HG02938 (cell line): ENCODE results near the gene BLOC1S6.

Source experiments
- ATAC-seq: cut with Tn5 transposase; IDR thresholded peaks from one replicate; pipeline ENCODE4 v1.9.1; 2021; ENCODE audit warnings: mild to moderate bottlenecking, moderate library complexity; ENCODE audit not compliant: unreplicated experiment

BLOC1S6 gene

GRCh38 chr15:45587863-45588170 lies 638 bp downstream of the BLOC1S6 start:
- ATAC-seq, result no peak

- no peak for ATAC-seq
These were observed 1.2 kb downstream of the BLOC1S6 start for GRCh38 chr15:45588219-45588875.

- ATAC-seq, result no peak
These were observed 2.1 kb downstream of the BLOC1S6 start for GRCh38 chr15:45589256-45589655.

GRCh38 chr15:45594319-45594718 lies 7.1 kb downstream of the BLOC1S6 start:
- no peak for ATAC-seq

GRCh38 chr15:45594835-45595530 lies 7.8 kb downstream of the BLOC1S6 start:
- ATAC-seq, result no peak

- no peak for ATAC-seq
These were observed 16.7 kb downstream of the BLOC1S6 start for GRCh38 chr15:45603881-45604280.

- no peak for ATAC-seq
These were observed 17.1 kb downstream of the BLOC1S6 start for GRCh38 chr15:45604326-45604725.

GRCh38 chr15:45606413-45606812 lies 19.2 kb downstream of the BLOC1S6 start:
- no peak for ATAC-seq

GRCh38 chr15:45606841-45607240 lies 19.7 kb downstream of the BLOC1S6 start:
- ATAC-seq, result no peak

- ATAC-seq, result no peak
These were observed 24.1 kb downstream of the BLOC1S6 start for GRCh38 chr15:45611305-45611704.

- ATAC-seq, result peak; percentile 47
These were observed 25.7 kb downstream of the BLOC1S6 start for GRCh38 chr15:45612790-45613415.

- no peak for ATAC-seq
These were observed 29.7 kb downstream of the BLOC1S6 start for GRCh38 chr15:45616901-45617323.

GRCh38 chr15:45618813-45619212 lies 31.6 kb downstream of the BLOC1S6 start:
- no peak for ATAC-seq

- ATAC-seq, result no peak
These were observed 41.0 kb downstream of the BLOC1S6 start for GRCh38 chr15:45628136-45628535.

- ATAC-seq, result no peak
These were observed 43.9 kb downstream of the BLOC1S6 start for GRCh38 chr15:45630917-45631691.

- no peak for ATAC-seq
These were observed 44.6 kb downstream of the BLOC1S6 start for GRCh38 chr15:45631776-45632175.

- peak; percentile 60 for ATAC-seq
These were observed 47.4 kb downstream of the BLOC1S6 start, which contains the start of gene SQOR for GRCh38 chr15:45634432-45635190. Gene SQOR (plus strand): TSS chr15:45635029. CDS start chr15:45658924, 23,895 bp downstream.

- peak; percentile 46 for ATAC-seq
These were observed 48.0 kb downstream of the BLOC1S6 start for GRCh38 chr15:45635191-45635638.

- no peak for ATAC-seq
These were observed 48.6 kb downstream of the BLOC1S6 start for GRCh38 chr15:45635763-45636292.

GRCh38 chr15:45637141-45637540 lies 50.0 kb downstream of the BLOC1S6 start:
- ATAC-seq, result no peak
